ENCODE measurements around the gene FAM184B.

FAM184B gene

GRCh38 chr4:17633600-17633999 is 147.8 kb downstream of the FAM184B start:
- no peak for DNase-seq

GRCh38 chr4:17630228-17630627 is 151.2 kb downstream of the FAM184B start:
- DNase-seq, result no peak

- DNase-seq, result no peak
These were observed 156.6 kb downstream of the FAM184B start for GRCh38 chr4:17624821-17625220.

- DNase-seq, result no peak
These were observed 157.9 kb downstream of the FAM184B start for GRCh38 chr4:17623451-17624001.

GRCh38 chr4:17619416-17620105 is 161.9 kb downstream of the FAM184B start:
- DNase-seq, result no peak

- DNase-seq, result no peak
These were observed 162.5 kb downstream of the FAM184B start for GRCh38 chr4:17618926-17619325.

- DNase-seq, result no peak
These were observed 165.1 kb downstream of the FAM184B start for GRCh38 chr4:17616283-17616682.

GRCh38 chr4:17614416-17615299 is 166.8 kb downstream of the FAM184B start, which contains the start of gene MED28:
MED28 (plus strand) TSS chr4:17614641; CDS start chr4:17614655, 14 bp downstream.
- DNase-seq, result peak; percentile 93

- no peak for DNase-seq
These were observed 167.5 kb downstream of the FAM184B start for GRCh38 chr4:17613761-17614415.

GRCh38 chr4:17605236-17605635 is 176.2 kb downstream of the FAM184B start:
- DNase-seq, result no peak

- DNase-seq, result no peak
These were observed 181.6 kb downstream of the FAM184B start for GRCh38 chr4:17599826-17600225.

- no peak for DNase-seq
These were observed 183.9 kb downstream of the FAM184B start for GRCh38 chr4:17597517-17597916.

- no peak for DNase-seq
These were observed 185.9 kb downstream of the FAM184B start for GRCh38 chr4:17595471-17596005.

- no peak for DNase-seq
These were observed 192.1 kb downstream of the FAM184B start for GRCh38 chr4:17589355-17589754.

- no peak for DNase-seq
These were observed 194.2 kb downstream of the FAM184B start for GRCh38 chr4:17587094-17587822.

GRCh38 chr4:17584521-17585213 is 196.8 kb downstream of the FAM184B start:
- DNase-seq, result no peak

GRCh38 chr4:17583941-17584340 is 197.5 kb downstream of the FAM184B start:
- no peak for DNase-seq

GRCh38 chr4:17583276-17583675 is 198.1 kb downstream of the FAM184B start:
- DNase-seq, result no peak

- no peak for DNase-seq
These were observed 200.5 kb downstream of the FAM184B start for GRCh38 chr4:17580969-17581368.
